K562 (cell line): ENCODE data around the gene OTUB2. TPM values are rescaled to one million over a fixed set of nuclear protein-coding genes. Genes with fewer than 3 reads are reported as not detected.

Source experiments
- ATAC-seq: fragments of 200-7000 bp; cut with Tn5 transposase; 3 replicates; pipeline ENCODE4 v1.9.1; 2020; ENCODE audit warnings: moderate library complexity
- BruUV-seq: library from RNA; stranded (reverse); fragments of 400-500 nt; replicated peaks from 2 replicates; lab custom pipeline; 2021; lab: Mats Ljungman, UMichigan
- CTCF ChIA-PET: fragments of 300-600 bp; formaldehyde crosslinking; extraction: SDS; loops from one replicate; lab custom pipeline; 2021; ENCODE audit warnings: low intra/inter-chr PET ratio; lab: Yijun Ruan, JAX
- POLR2A ChIA-PET: fragments of 300-600, 350-650 bp; sonication (Branson Sonifier 250); formaldehyde crosslinking; extraction: SDS; loops from one replicate; lab custom pipeline; 2021; ENCODE audit warnings: antibody characterized with exemption, inconsistent platforms; lab: Yijun Ruan, JAX
- DNase-seq, 4 experiments: peaks; one replicate each; pipeline versions ENCODE4 v3.0.0 to v3.0.0-alpha.2; 2011 to 2018; ENCODE audit warnings: low spot score in 3 of 4, mixed read lengths in 3 of 4; ENCODE audit errors: extremely low read depth in 1 of 4
- FAIRE-seq: peaks from 2 replicates; lab custom pipeline; 2011; peaks lifted over from hg19 to GRCh38; lab: Jason Lieb, UNC
- H2AFZ ChIP-seq: 2 replicates; pipeline ENCODE4 v1.6.0; 2011; ENCODE audit warnings: low read depth, low read length, control low read depth, inconsistent platforms
- H3K27ac ChIP-seq: fragments of 200-600 bp; 3 replicates; pipeline ENCODE4 v1.8.0; 2011; ENCODE audit warnings: low read depth, mild to moderate bottlenecking, control low read depth, inconsistent platforms, low read length, moderate library complexity, mixed read lengths; ENCODE audit errors: extremely low read depth
- H3K27me3 ChIP-seq, 2 experiments: fragments of 300-600 bp in 1 of 2; 2 replicates in 1 of 2; 3 replicates in 1 of 2; pipeline versions ENCODE4 v1.6.0 to v1.8.0; 2011; ENCODE audit warnings: inconsistent platforms in 2 of 2, low read length in 2 of 2, mild to moderate bottlenecking in 1 of 2, mixed read lengths in 1 of 2, moderate library complexity in 1 of 2; ENCODE audit not compliant: control insufficient read depth in 2 of 2, insufficient read depth in 2 of 2
- H3K36me3 ChIP-seq: fragments of 300-600 bp; 3 replicates; pipeline ENCODE4 v1.8.0; 2011; ENCODE audit warnings: mild to moderate bottlenecking, low read length, inconsistent platforms; ENCODE audit not compliant: control insufficient read depth, insufficient read depth
- H3K4me1 ChIP-seq, 2 experiments: fragments of 200-600 bp in 1 of 2; replicated peaks in 1 of 2; 2 replicates in 1 of 2; 3 replicates in 1 of 2; pipeline versions ENCODE4 v1.5.1 to v1.8.0; 2011; ENCODE audit warnings: inconsistent platforms in 2 of 2, low read length in 2 of 2, mild to moderate bottlenecking in 1 of 2, mixed read lengths in 1 of 2, moderate library complexity in 1 of 2; ENCODE audit not compliant: control insufficient read depth in 2 of 2, insufficient read depth in 2 of 2
- H3K4me2 ChIP-seq: 2 replicates; pipeline ENCODE4 v1.6.1; 2011; ENCODE audit warnings: low read length, control low read depth, inconsistent platforms, mixed read lengths; ENCODE audit not compliant: insufficient read depth
- H3K4me3 ChIP-seq: fragments of 200-600 bp; sonication (generic), shearing (Covaris generic); 2 replicates; pipeline ENCODE4 v1.5.1; 2016; ENCODE audit warnings: control low read depth, inconsistent platforms
- H3K79me2 ChIP-seq: fragments of 200-600 bp; 3 replicates; pipeline ENCODE4 v1.8.0; 2011; ENCODE audit warnings: low read length, inconsistent platforms; ENCODE audit not compliant: control insufficient read depth, insufficient read depth
- H3K9ac ChIP-seq, 2 experiments: 2 replicates each; pipeline versions ENCODE4 v1.6.0 to v1.6.1; 2011; ENCODE audit warnings: low read depth in 2 of 2, low read length in 2 of 2, control low read depth in 1 of 2, inconsistent platforms in 1 of 2, mild to moderate bottlenecking in 1 of 2, mixed read lengths in 1 of 2; ENCODE audit not compliant: insufficient read depth in 1 of 2
- H3K9me1 ChIP-seq: one replicate; pipeline ENCODE4 v1.6.0; 2011; ENCODE audit warnings: inconsistent platforms, mild to moderate bottlenecking, low read length, moderate library complexity; ENCODE audit not compliant: control insufficient read depth, insufficient read depth
- H3K9me3 ChIP-seq: replicated peaks from 2 replicates; pipeline ENCODE4 v1.5.1; 2011; ENCODE audit warnings: low read depth, low read length, inconsistent platforms; ENCODE audit not compliant: control insufficient read depth, insufficient read depth
- H4K20me1 ChIP-seq: replicated peaks from 2 replicates; pipeline ENCODE4 v1.6.1; 2011; ENCODE audit warnings: low read length, inconsistent platforms, mixed read lengths; ENCODE audit not compliant: control insufficient read depth, insufficient read depth
- BRD9 ChIP-seq: fragments of 450-650 bp; IDR thresholded peaks from 2 replicates; pipeline ENCODE4 v1.6.1; 2018; ENCODE audit warnings: low read depth; ENCODE audit not compliant: partially characterized antibody
- ERF ChIP-seq: fragments of 450-650 bp; formaldehyde crosslinking; IDR thresholded peaks from 2 replicates; pipeline ENCODE4 v1.4.0; 2020; ENCODE audit warnings: mild to moderate bottlenecking, mixed read lengths
- HDAC1 ChIP-seq, 2 experiments: fragments of 450-650 bp; IDR thresholded peaks; 2 replicates each; pipeline ENCODE4 v1.6.1; 2016 to 2017; ENCODE audit warnings: inconsistent platforms in 1 of 2, mild to moderate bottlenecking in 1 of 2, moderate library complexity in 1 of 2
- HOXB6 ChIP-seq: fragments of 250-450 bp; sonication (Bioruptor Pico); IDR thresholded peaks from 2 replicates; pipeline ENCODE4 v1.5.1; 2022; ENCODE audit warnings: mild to moderate bottlenecking, borderline replicate concordance
- JUNB ChIP-seq: fragments of 450-650 bp; formaldehyde crosslinking; conservative IDR thresholded peaks from 2 replicates; pipeline ENCODE4 v1.4.0; 2020; ENCODE audit warnings: mild to moderate bottlenecking
- KAT2B ChIP-seq: IDR thresholded peaks from one replicate; pipeline ENCODE4 v1.6.1; 2012; ENCODE audit warnings: low read depth, mild to moderate bottlenecking, control low read depth, inconsistent platforms, low read length, moderate library complexity
- MAFF ChIP-seq: IDR thresholded peaks from 2 replicates; pipeline ENCODE4 v1.6.1; 2012; ENCODE audit warnings: low read length, improper control_type of control experiment
- NR4A1 ChIP-seq, 2 experiments: fragments of 250-450 bp in 1 of 2; fragments of 450-650 bp in 1 of 2; sonication (Bioruptor Pico) in 1 of 2; IDR thresholded peaks; 2 replicates each; pipeline versions ENCODE4 v1.4.0 to v1.6.1; 2016 to 2020; ENCODE audit warnings: mild to moderate bottlenecking in 2 of 2, missing compliant biosample characterization in 1 of 2, missing genetic modification characterization in 1 of 2, moderate library complexity in 1 of 2
- SMARCA5 ChIP-seq: fragments of 450-650 bp; IDR thresholded peaks from 2 replicates; pipeline ENCODE4 v1.6.1; 2016
- ZFX ChIP-seq: sonication (generic); formaldehyde crosslinking; IDR thresholded peaks from 2 replicates; pipeline ENCODE4 v1.8.0; 2022; ENCODE audit warnings: mild to moderate bottlenecking, missing genetic modification reagents, moderate library complexity
- ZNF239 ChIP-seq: fragments of 250-450 bp; sonication (Bioruptor Pico); IDR thresholded peaks from 2 replicates; pipeline ENCODE4 v1.4.0; 2020; ENCODE audit warnings: mild to moderate bottlenecking
- ZNF584 ChIP-seq: fragments of 200-800 bp; sonication (Bioruptor generic); IDR thresholded peaks from 2 replicates; pipeline ENCODE4 v1.6.1; 2016; ENCODE audit warnings: low read depth, mild to moderate bottlenecking, missing genetic modification characterization, missing compliant biosample characterization
- WGBS: fragments of 100-300 bp; shearing (Covaris generic); methylation state at CpG from one replicate; pipeline ENCODE4 v1.1.6; 2016; ENCODE audit warnings: low coverage, mixed read lengths; ENCODE audit not compliant: insufficient coverage; ENCODE audit errors: missing lambda C conversion rate; 5-methylcytosine and 5-hydroxymethylcytosine counted together
- in situ Hi-C: fragments of 300-500 bp; cut with MboI; formaldehyde crosslinking; loops from 4 replicates; pipeline ENCODE4 v1.15.0; 2018; ENCODE audit warnings: inconsistent platforms, mixed read lengths
- intact Hi-C: fragments of 100-400 bp; cut with micrococcal nuclease; formaldehyde crosslinking; loops from 2 replicates; pipeline ENCODE4 v1.14.2; 2022
- polyA plus RNA-seq, 8 experiments: library from polyadenylated mRNA; depleted of rRNA in 4 of 8; stranded (reverse) in 5 of 8; unstranded in 3 of 8; fragments of >200 nt; fragmentation: Nextera tagmentation in 2 of 8; fragmentation: Illumina TruSeq in 1 of 8; extraction: Ambion mirVana in 2 of 8; extraction: Trizol in 1 of 8; gene quantifications; 2 replicates each; pipeline versions ENCODE4 v1.2.1 to v1.2.3, GENCODE V29; 2011 to 2014; ENCODE audit warnings: inconsistent platforms in 1 of 8, missing spikeins in 1 of 8
- total RNA-seq, 7 experiments: library from RNA; depleted of rRNA in 6 of 7; stranded (reverse); fragments of >200 nt in 6 of 7; fragmentation: Illumina TruSeq in 2 of 7; extraction: Trizol in 2 of 7; gene quantifications; 2 replicates each; pipeline versions ENCODE4 v1.2.1 to v1.2.3, GENCODE V29; 2011 to 2021; ENCODE audit warnings: low replicate concordance in 1 of 7
- TF ChIP-seq, protein P1 (sequence below): fragments of 450-650 bp; conservative IDR thresholded peaks from 2 replicates; pipeline ENCODE4 v1.6.1; 2016; ENCODE audit warnings: missing genetic modification characterization, low read depth, mild to moderate bottlenecking, control low read depth, missing compliant biosample characterization
- TF ChIP-seq, protein P2 (sequence below), 2 experiments: fragments of 450-650 bp in 1 of 2; sonication (generic) in 1 of 2; formaldehyde crosslinking in 1 of 2; IDR thresholded peaks in 1 of 2; conservative IDR thresholded peaks in 1 of 2; 2 replicates each; pipeline versions ENCODE4 v1.6.1 to v1.8.1; 2016 to 2023; ENCODE audit warnings: mild to moderate bottlenecking in 2 of 2, moderate library complexity in 2 of 2, inconsistent platforms in 1 of 2, missing genetic modification reagents in 1 of 2
- TF ChIP-seq, protein P3 (sequence below): fragments of 250-450 bp; sonication (Bioruptor Pico); IDR thresholded peaks from 2 replicates; pipeline ENCODE4 v1.8.0; 2022; ENCODE audit warnings: moderate library complexity, mild to moderate bottlenecking, inconsistent platforms

The OTUB2 gene
- total and polyA plus RNA-seq, 9 of the 15 experiments (the other 6 are each of a cell fraction or from before 2014, with no cell fraction given): 0.01 to 0.31 (median 0.11) TPM

DNA sequence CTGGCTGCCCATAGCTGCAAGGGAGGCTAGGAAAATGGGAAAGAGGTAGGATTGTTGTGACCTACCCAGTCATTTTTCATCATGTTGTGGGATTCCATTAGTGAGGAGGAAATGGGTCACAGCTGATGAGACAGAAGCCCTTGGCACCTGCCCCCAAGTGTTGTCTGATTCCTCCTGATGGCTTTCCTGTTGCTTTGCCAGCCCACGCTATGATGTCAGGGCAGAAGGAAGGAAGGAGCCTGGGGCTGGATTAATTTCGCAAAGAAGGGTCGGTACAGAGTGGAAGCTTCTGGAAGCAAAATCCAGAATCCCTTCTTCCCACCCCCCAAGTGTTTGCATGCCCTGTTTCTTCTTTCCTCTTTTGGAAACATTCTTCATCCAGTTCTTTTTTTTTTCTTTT is 8.7 kb downstream of the OTUB2 start:
- DNase-seq (no peak), ATAC-seq (no peak), FAIRE-seq (no peak)
- Histone ChIP-seq H2AFZ (no peak overlapping the region), H3K4me3 (no peak overlapping the region), H3K79me2 (no peaks in the 10 kb centered on the region), H3K36me3 (no peaks in the 10 kb centered on the region), H3K4me2 (no peak overlapping the region), H3K9me1 (no peaks in the 10 kb centered on the region), H3K27me3 (peaks cover 2 to 16% of the 10 kb centered on the region in 2 experiments; a peak in 3 of 5 replicates), H3K9ac (no peak overlapping the region), H3K4me1 (no peaks in the 10 kb centered on the region), H3K27ac (no peak overlapping the region), H4K20me1 (no peaks in the 10 kb centered on the region; the same call in 1 of the 2 replicates), H3K9me3 (no peaks in the 10 kb centered on the region)
- TF ChIP-seq KAT2B (no peak), HDAC1 (IDR thresholded peaks at IDR 0.05) (no peak), HOXB6 (CRISPR knock-in tag) (no peak), MAFF (no peak), NR4A1 (CRISPR knock-in tag; IDR thresholded peaks at IDR 0.05) (no peak), NR4A1 (tag; IDR thresholded peaks at IDR 0.05) (no peak), ZNF584 (CRISPR knock-in tag) (no peak), BRD9 (no peak), JUNB (CRISPR knock-in tag) (no peak), ERF (CRISPR knock-in tag) (no peak), ZNF239 (CRISPR knock-in tag) (no peak), SMARCA5 (no peak), ZFX (no peak)
- TF ChIP-seq, protein P1, sequence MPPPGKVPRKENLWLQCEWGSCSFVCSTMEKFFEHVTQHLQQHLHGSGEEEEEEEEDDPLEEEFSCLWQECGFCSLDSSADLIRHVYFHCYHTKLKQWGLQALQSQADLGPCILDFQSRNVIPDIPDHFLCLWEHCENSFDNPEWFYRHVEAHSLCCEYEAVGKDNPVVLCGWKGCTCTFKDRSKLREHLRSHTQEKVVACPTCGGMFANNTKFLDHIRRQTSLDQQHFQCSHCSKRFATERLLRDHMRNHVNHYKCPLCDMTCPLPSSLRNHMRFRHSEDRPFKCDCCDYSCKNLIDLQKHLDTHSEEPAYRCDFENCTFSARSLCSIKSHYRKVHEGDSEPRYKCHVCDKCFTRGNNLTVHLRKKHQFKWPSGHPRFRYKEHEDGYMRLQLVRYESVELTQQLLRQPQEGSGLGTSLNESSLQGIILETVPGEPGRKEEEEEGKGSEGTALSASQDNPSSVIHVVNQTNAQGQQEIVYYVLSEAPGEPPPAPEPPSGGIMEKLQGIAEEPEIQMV: no peak
- TF ChIP-seq, protein P2, sequence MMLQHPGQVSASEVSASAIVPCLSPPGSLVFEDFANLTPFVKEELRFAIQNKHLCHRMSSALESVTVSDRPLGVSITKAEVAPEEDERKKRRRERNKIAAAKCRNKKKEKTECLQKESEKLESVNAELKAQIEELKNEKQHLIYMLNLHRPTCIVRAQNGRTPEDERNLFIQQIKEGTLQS (IDR thresholded peaks at IDR 0.05): no peak
- TF ChIP-seq, protein P2 (CRISPR knock-in tag; conservative IDR thresholded peaks at IDR 0.05): no peak
- TF ChIP-seq, protein P3, sequence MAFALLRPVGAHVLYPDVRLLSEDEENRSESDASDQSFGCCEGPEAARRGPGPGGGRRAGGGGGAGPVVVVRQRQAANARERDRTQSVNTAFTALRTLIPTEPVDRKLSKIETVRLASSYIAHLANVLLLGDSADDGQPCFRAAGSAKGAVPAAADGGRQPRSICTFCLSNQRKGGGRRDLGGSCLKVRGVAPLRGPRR (CRISPR knock-in tag): no peak
- WGBS: 0% methylated on average over 2 of the region's 3 CpGs
- ChIA-PET POLR2A (interaction anchor here (0.6 kb wide), 1 partner anchor 49 kb away, joined by 4 read pairs; no protein-coding TSS in a partner anchor), CTCF (interaction anchor here (2.9 kb wide), 1 partner anchor 102 kb away, joined by 16 read pairs; no protein-coding TSS in a partner anchor)
- BruUV-seq: no TSS peak
- intact Hi-C loops (no loop called here), in situ Hi-C loops (loop anchor here (5.0 kb wide), 1 partner anchor 102 kb away; no protein-coding TSS in a partner anchor)
